GM12801 (cell line): Measurements from ENCODE around the gene EXOSC10.

Experiments
- TF ChIP-seq, protein P1 (sequence below): IDR thresholded peaks from one replicate; pipeline ENCODE4 v1.5.1; 2011; ENCODE audit warnings: control low read depth; ENCODE audit not compliant: insufficient read length; ENCODE audit errors: extremely low read depth

EXOSC10 gene

GRCh38 chr1:11042995-11043874 is 56.4 kb downstream of the EXOSC10 start:
- TF ChIP-seq, protein P1, sequence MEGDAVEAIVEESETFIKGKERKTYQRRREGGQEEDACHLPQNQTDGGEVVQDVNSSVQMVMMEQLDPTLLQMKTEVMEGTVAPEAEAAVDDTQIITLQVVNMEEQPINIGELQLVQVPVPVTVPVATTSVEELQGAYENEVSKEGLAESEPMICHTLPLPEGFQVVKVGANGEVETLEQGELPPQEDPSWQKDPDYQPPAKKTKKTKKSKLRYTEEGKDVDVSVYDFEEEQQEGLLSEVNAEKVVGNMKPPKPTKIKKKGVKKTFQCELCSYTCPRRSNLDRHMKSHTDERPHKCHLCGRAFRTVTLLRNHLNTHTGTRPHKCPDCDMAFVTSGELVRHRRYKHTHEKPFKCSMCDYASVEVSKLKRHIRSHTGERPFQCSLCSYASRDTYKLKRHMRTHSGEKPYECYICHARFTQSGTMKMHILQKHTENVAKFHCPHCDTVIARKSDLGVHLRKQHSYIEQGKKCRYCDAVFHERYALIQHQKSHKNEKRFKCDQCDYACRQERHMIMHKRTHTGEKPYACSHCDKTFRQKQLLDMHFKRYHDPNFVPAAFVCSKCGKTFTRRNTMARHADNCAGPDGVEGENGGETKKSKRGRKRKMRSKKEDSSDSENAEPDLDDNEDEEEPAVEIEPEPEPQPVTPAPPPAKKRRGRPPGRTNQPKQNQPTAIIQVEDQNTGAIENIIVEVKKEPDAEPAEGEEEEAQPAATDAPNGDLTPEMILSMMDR = no peak

DNA sequence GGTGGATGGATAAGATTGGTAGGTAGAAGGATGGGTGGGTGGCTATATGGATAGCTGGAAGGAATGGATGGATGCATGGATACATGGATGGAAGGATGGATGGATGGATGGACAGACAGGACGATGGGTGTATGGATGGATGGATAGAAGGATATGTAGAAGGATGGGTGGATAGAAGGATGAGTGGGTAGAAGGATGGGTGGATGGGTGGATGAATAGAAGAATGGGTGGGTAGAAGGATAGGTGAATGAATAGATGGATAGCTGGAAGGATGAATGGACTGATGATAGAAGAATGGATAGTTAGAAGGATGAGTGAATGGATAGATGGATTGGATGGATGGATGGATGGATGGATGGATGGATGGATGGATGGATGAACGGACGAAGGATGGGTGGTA is 57.6 kb downstream of the EXOSC10 start:
- TF ChIP-seq, protein P1 = no peak

DNA sequence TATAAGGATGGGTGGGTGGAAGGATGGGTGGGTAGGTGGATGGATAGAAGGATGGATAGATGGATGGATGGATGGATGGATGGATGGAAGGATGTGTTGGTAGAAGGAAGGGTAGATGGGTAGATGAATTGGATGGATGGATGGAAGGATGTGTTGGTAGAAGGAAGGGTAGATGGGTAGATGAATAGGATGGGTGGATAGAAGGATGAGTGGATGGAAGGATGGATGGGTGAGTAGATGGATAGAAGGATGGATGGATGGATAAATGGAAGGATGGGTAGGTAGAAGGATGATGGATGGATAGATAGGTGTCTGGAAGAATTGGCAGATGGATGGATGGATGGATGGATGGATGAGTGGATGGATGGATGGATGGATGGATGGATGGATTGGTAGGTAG is 58.6 kb downstream of the EXOSC10 start:
- TF ChIP-seq, protein P1 = no peak

DNA sequence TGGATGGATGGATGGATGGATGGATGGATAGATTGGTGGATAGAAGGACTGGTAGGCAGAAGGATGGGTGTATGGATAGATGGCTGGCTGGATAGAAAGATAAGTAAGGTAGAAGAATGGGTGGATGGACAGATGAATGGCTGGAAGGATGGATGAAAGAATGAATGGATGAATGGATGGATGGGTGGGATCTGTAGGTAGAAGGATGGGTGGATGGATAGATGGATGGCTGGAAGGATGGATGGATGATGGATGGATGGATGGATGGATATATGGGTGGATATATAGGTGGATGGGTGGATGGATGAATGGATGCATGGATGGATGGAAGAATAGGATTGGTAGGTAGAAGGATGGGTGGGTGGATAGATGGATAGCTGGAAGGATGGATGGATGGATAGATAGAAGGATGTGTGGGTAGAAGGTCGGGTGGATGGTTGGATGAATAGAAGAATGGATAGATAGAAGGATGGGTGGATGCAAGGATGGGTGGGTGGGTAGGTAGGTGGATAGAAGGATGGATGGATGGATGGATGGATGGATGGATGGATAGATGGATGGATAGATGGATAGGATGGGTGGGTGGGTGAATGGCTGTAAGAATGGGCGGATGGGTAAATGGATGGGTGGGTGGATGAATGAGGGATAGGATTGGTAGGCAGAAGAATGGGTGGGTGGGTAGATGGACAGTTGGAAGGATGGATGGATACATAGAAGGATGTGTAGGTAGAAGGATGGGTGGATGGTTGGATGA is 60.1 kb downstream of the EXOSC10 start:
- TF ChIP-seq, protein P1 = no peak

GRCh38 chr1:11037740-11038182 is 61.9 kb downstream of the EXOSC10 start:
- TF ChIP-seq, protein P1 = peak; percentile 69

GRCh38 chr1:11031624-11032262 is 67.9 kb downstream of the EXOSC10 start:
- TF ChIP-seq, protein P1 = no peak

GRCh38 chr1:11030865-11031264 is 68.8 kb downstream of the EXOSC10 start:
- TF ChIP-seq, protein P1 = no peak
